Measurements from ENCODE around the gene POU2F2. TPM values are rescaled to one million over a fixed set of nuclear protein-coding genes. Genes with fewer than 3 reads are reported as not detected.

Gene POU2F2
- total RNA-seq, 1 experiment from 2014 or later: 61.9 TPM

DNA sequence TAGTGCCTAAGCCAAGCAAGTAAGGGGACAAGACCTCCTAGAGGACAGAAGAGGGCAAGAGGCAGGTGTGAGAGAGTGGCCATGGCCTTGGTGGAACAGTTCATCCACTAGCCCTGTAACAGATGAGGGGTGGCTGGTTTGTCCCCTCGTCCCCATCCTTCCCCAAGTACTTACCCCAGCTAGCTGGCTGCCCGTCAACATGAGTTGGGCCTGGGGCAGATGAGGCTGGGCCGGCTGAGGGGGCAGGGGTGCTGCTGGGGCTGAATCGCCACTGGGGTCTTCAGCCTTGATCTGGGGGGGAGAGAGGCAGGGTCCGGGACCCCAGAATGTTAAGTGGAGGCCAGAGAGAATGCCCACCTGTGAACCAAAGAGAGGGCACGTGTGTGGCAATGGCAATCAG, 15.2 kb downstream of the POU2F2 start:
- Histone ChIP-seq H3K4me1 (ENCODE audit: low read length) (peaks cover 100% of the 10 kb centered on the region), H3K9me3 (ENCODE audit: low read length) (no peaks in the 10 kb centered on the region), H4K20me1 (ENCODE audit: insufficient read depth, low read depth, low read length) (no peaks in the 10 kb centered on the region), H3K9ac (ENCODE audit: low read length) (peak overlapping the region; percentile 88), H2AFZ (ENCODE audit: low read length) (no peak overlapping the region), H3K79me2 (ENCODE audit: low read length) (peaks cover 11% of the 10 kb centered on the region; the same call in 1 of the 2 replicates), H3K36me3 (ENCODE audit: insufficient read depth, low read length) (peaks cover 31% of the 10 kb centered on the region), H3K9me2 (replicated peaks; ENCODE audit: insufficient read depth, low read length) (no peaks in the 10 kb centered on the region), H3K4me2 (ENCODE audit: low read depth, low read length, poor library complexity, severe bottlenecking) (peak overlapping the region; percentile 81), H3K27ac (ENCODE audit: low read length) (peak overlapping the region; percentile 100), H3K4me3 (ENCODE audit: low read length) (no peak overlapping the region), H3K27me3 (ENCODE audit: low read length) (no peaks in the 10 kb centered on the region)
- no peak for DNase-seq

- H4K20me1 ChIP-seq (ENCODE audit: insufficient read depth, low read depth, low read length): no peaks in the 10 kb centered on the region
- H3K36me3 ChIP-seq (ENCODE audit: insufficient read depth, low read length): peaks cover 37% of the 10 kb centered on the region
- peak overlapping the region; percentile 81 for H3K4me2 ChIP-seq (ENCODE audit: low read depth, low read length, poor library complexity, severe bottlenecking)
Observed at GRCh38 chr19:42116308-42117075, 15.8 kb downstream of the POU2F2 start.

DNA sequence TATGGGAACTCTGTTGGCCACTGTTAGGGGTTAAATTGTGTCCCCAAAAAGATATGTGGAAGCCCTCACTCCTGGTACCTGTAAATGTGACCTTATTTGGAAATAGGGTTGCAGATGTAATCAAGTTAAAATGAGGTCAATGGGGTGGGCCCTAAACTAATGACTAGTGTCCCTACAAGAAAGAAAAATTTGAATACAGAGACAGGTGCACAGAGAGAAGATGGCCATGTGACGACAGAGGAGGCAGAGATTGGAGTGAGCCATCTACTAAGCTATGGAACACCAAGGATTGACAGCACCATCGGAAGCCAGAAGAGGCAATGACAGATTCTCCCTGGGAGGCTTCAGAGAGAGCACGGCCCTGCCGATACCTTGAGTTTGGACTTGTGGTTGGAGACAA, 16.5 kb downstream of the POU2F2 start:
- peaks cover 11% of the 10 kb centered on the region; the same call in 1 of the 2 replicates for H3K79me2 ChIP-seq (ENCODE audit: low read length)
- no peaks in the 10 kb centered on the region for H3K9me3 ChIP-seq (ENCODE audit: low read length)
- H3K4me1 ChIP-seq (ENCODE audit: low read length): peaks cover 100% of the 10 kb centered on the region
- H3K4me2 ChIP-seq (ENCODE audit: low read depth, low read length, poor library complexity, severe bottlenecking): peak overlapping the region; percentile 81
- H3K9ac ChIP-seq (ENCODE audit: low read length): peak overlapping the region; percentile 88
- no peaks in the 10 kb centered on the region for H4K20me1 ChIP-seq (ENCODE audit: insufficient read depth, low read depth, low read length)
- peak; percentile 81 for DNase-seq
- peak overlapping the region; percentile 100 for H3K27ac ChIP-seq (ENCODE audit: low read length)
- H3K36me3 ChIP-seq (ENCODE audit: insufficient read depth, low read length): peaks cover 40% of the 10 kb centered on the region
- H3K27me3 ChIP-seq (ENCODE audit: low read length): no peaks in the 10 kb centered on the region
- H2AFZ ChIP-seq (ENCODE audit: low read length): no peak overlapping the region
- peak overlapping the region; percentile 23; the same call in 1 of the 2 replicates for H3K4me3 ChIP-seq (ENCODE audit: low read length)
- H3K9me2 ChIP-seq (replicated peaks; ENCODE audit: insufficient read depth, low read length): no peaks in the 10 kb centered on the region

More at GRCh38 chr19:42116308-42117075, 15.8 kb downstream of the POU2F2 start:
- Histone ChIP-seq H3K9me3 (ENCODE audit: low read length) (no peaks in the 10 kb centered on the region), H3K27me3 (ENCODE audit: low read length) (no peaks in the 10 kb centered on the region), H3K4me3 (ENCODE audit: low read length) (peak overlapping the region; percentile 2; the same call in 1 of the 2 replicates), H3K79me2 (ENCODE audit: low read length) (peaks cover 11% of the 10 kb centered on the region; the same call in 1 of the 2 replicates), H3K9me2 (replicated peaks; ENCODE audit: insufficient read depth, low read length) (no peaks in the 10 kb centered on the region), H2AFZ (ENCODE audit: low read length) (no peak overlapping the region), H3K27ac (ENCODE audit: low read length) (peak overlapping the region; percentile 100), H3K4me1 (ENCODE audit: low read length) (peaks cover 100% of the 10 kb centered on the region), H3K9ac (ENCODE audit: low read length) (peak overlapping the region; percentile 88)
- DNase-seq: peak; percentile 67

DNA sequence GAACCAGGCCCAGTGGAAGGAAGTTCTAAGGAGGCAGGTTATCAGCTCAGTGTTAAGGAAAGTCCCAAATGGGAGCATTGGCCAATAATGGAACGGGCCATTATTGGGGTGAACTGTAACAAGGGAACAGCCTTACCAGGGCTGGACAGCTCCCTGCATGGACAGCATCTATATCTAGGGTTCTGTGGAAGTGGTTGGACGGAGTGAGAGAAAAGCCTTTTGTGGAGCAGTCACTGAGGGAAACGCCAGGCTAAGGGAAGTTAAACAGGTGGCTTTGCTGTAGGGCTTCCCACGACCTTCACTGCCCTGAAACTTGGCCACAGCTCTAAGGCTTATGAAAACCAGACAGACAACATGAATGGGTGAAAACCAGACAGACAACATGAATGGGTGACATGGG, 17.0 kb downstream of the POU2F2 start:
- Histone ChIP-seq H3K27ac (ENCODE audit: low read length) (peak overlapping the region; percentile 100), H3K27me3 (ENCODE audit: low read length) (no peaks in the 10 kb centered on the region), H3K9me3 (ENCODE audit: low read length) (no peaks in the 10 kb centered on the region), H3K36me3 (ENCODE audit: insufficient read depth, low read length) (peaks cover 44% of the 10 kb centered on the region), H3K4me3 (ENCODE audit: low read length) (peak overlapping the region; percentile 23; the same call in 1 of the 2 replicates), H3K9ac (ENCODE audit: low read length) (peak overlapping the region; percentile 88), H3K9me2 (replicated peaks; ENCODE audit: insufficient read depth, low read length) (no peaks in the 10 kb centered on the region), H3K4me2 (ENCODE audit: low read depth, low read length, poor library complexity, severe bottlenecking) (peak overlapping the region; percentile 81), H3K4me1 (ENCODE audit: low read length) (peaks cover 100% of the 10 kb centered on the region), H4K20me1 (ENCODE audit: insufficient read depth, low read depth, low read length) (no peaks in the 10 kb centered on the region), H2AFZ (ENCODE audit: low read length) (no peak overlapping the region), H3K79me2 (ENCODE audit: low read length) (peaks cover 11% of the 10 kb centered on the region; the same call in 1 of the 2 replicates)
- DNase-seq: peak; percentile 63

DNA sequence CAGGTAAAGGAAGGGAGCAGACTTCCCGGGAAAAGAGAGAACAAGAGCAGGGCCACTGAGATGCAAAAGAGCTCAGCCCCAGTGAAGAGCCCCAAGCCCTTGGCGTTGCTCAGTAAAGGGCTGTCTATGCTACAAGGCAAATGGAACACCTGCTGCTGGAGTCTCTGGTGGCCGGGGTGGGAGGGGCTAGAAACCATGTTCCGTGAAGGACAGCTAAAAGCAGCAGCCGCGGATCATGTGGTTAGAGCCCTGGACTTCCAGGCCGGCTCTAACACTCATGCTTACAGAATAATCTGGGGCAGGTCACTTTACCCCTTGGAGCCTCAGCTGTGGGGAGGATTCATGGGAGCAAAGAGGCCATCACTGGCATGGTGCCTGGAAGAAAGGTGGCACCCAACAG, 17.8 kb downstream of the POU2F2 start:
- Histone ChIP-seq H3K36me3 (ENCODE audit: insufficient read depth, low read length) (peaks cover 44% of the 10 kb centered on the region), H3K4me2 (ENCODE audit: low read depth, low read length, poor library complexity, severe bottlenecking) (peak overlapping the region; percentile 81), H3K9ac (ENCODE audit: low read length) (peak overlapping the region; percentile 88), H3K27ac (ENCODE audit: low read length) (peak overlapping the region; percentile 100), H2AFZ (ENCODE audit: low read length) (no peak overlapping the region), H3K4me3 (ENCODE audit: low read length) (peak overlapping the region; percentile 58), H4K20me1 (ENCODE audit: insufficient read depth, low read depth, low read length) (no peaks in the 10 kb centered on the region), H3K79me2 (ENCODE audit: low read length) (peaks cover 11% of the 10 kb centered on the region; the same call in 1 of the 2 replicates), H3K9me2 (replicated peaks; ENCODE audit: insufficient read depth, low read length) (no peaks in the 10 kb centered on the region), H3K9me3 (ENCODE audit: low read length) (no peaks in the 10 kb centered on the region), H3K4me1 (ENCODE audit: low read length) (peaks cover 100% of the 10 kb centered on the region), H3K27me3 (ENCODE audit: low read length) (no peaks in the 10 kb centered on the region)
- DNase-seq: peak; percentile 97

- H3K4me3 ChIP-seq (ENCODE audit: low read length): peak overlapping the region; percentile 58
- H3K9me3 ChIP-seq (ENCODE audit: low read length): no peaks in the 10 kb centered on the region
- no peaks in the 10 kb centered on the region for H3K27me3 ChIP-seq (ENCODE audit: low read length)
- no peak overlapping the region for H2AFZ ChIP-seq (ENCODE audit: low read length)
- peaks cover 100% of the 10 kb centered on the region for H3K4me1 ChIP-seq (ENCODE audit: low read length)
- peaks cover 11% of the 10 kb centered on the region; the same call in 1 of the 2 replicates for H3K79me2 ChIP-seq (ENCODE audit: low read length)
- peaks cover 41% of the 10 kb centered on the region for H3K36me3 ChIP-seq (ENCODE audit: insufficient read depth, low read length)
- H4K20me1 ChIP-seq (ENCODE audit: insufficient read depth, low read depth, low read length): no peaks in the 10 kb centered on the region
- no peaks in the 10 kb centered on the region for H3K9me2 ChIP-seq (replicated peaks; ENCODE audit: insufficient read depth, low read length)
- peak overlapping the region; percentile 100 for H3K27ac ChIP-seq (ENCODE audit: low read length)
- DNase-seq: peak; percentile 96
- H3K4me2 ChIP-seq (ENCODE audit: low read depth, low read length, poor library complexity, severe bottlenecking): peak overlapping the region; percentile 81
- peak overlapping the region; percentile 88 for H3K9ac ChIP-seq (ENCODE audit: low read length)
Observed at GRCh38 chr19:42113641-42114348, 18.5 kb downstream of the POU2F2 start.

GRCh38 chr19:42111811-42112210, 20.4 kb downstream of the POU2F2 start:
- H3K4me1 ChIP-seq (ENCODE audit: low read length): peaks cover 95% of the 10 kb centered on the region
- H3K27ac ChIP-seq (ENCODE audit: low read length): peak overlapping the region; percentile 100
- H2AFZ ChIP-seq (ENCODE audit: low read length): no peak overlapping the region
- H3K4me2 ChIP-seq (ENCODE audit: low read depth, low read length, poor library complexity, severe bottlenecking): no peak overlapping the region
- H3K9me2 ChIP-seq (replicated peaks; ENCODE audit: insufficient read depth, low read length): no peaks in the 10 kb centered on the region
- H3K4me3 ChIP-seq (ENCODE audit: low read length): no peak overlapping the region
- no peaks in the 10 kb centered on the region for H3K9me3 ChIP-seq (ENCODE audit: low read length)
- H3K27me3 ChIP-seq (ENCODE audit: low read length): no peaks in the 10 kb centered on the region
- H3K36me3 ChIP-seq (ENCODE audit: insufficient read depth, low read length): peaks cover 43% of the 10 kb centered on the region
- H4K20me1 ChIP-seq (ENCODE audit: insufficient read depth, low read depth, low read length): no peaks in the 10 kb centered on the region
- peak overlapping the region; percentile 9; the same call in 1 of the 2 replicates for H3K9ac ChIP-seq (ENCODE audit: low read length)
- DNase-seq: no peak
- H3K79me2 ChIP-seq (ENCODE audit: low read length): peaks cover 22% of the 10 kb centered on the region

GRCh38 chr19:42111384-42111783, 20.9 kb downstream of the POU2F2 start:
- Histone ChIP-seq H3K79me2 (ENCODE audit: low read length) (peaks cover 23% of the 10 kb centered on the region), H3K27me3 (ENCODE audit: low read length) (no peaks in the 10 kb centered on the region), H4K20me1 (ENCODE audit: insufficient read depth, low read depth, low read length) (no peaks in the 10 kb centered on the region), H3K9ac (ENCODE audit: low read length) (peak overlapping the region; percentile 9; the same call in 1 of the 2 replicates), H3K27ac (ENCODE audit: low read length) (peak overlapping the region; percentile 100), H2AFZ (ENCODE audit: low read length) (no peak overlapping the region), H3K9me3 (ENCODE audit: low read length) (no peaks in the 10 kb centered on the region), H3K4me1 (ENCODE audit: low read length) (peaks cover 93% of the 10 kb centered on the region), H3K36me3 (ENCODE audit: insufficient read depth, low read length) (peaks cover 44% of the 10 kb centered on the region), H3K9me2 (replicated peaks; ENCODE audit: insufficient read depth, low read length) (no peaks in the 10 kb centered on the region), H3K4me3 (ENCODE audit: low read length) (no peak overlapping the region), H3K4me2 (ENCODE audit: low read depth, low read length, poor library complexity, severe bottlenecking) (no peak overlapping the region)
- no peak for DNase-seq

All from Karpas-422 (cell line).